ENCODE results near the gene EPGN. TPM values are rescaled to one million over a fixed set of nuclear protein-coding genes. Genes with fewer than 3 reads are reported as not detected.

Gene EPGN
- total and polyA plus RNA-seq, 2 of the 13 experiments (the other 11 are each of a cell fraction or from before 2014, with no cell fraction given), result not detected

DNA sequence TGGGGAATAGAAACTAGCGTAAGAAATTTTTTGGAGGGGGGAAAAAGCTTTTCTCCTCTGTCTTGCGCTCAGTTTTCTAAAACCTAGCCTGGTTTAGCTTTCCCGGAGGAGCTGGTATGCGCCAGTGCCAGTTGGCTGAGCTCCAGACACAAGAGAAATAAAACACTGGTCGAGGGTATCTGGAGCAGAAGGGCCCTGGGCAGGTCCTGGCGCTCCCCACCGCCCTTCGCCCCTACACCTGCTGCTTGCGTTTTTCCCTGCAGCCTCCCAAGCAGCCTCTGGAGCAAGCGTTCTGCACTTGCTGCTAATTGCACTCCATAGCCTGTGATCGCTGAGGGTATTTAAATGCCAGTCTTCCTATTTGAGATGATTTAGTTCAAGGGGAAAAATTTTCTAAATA lies 57.5 kb downstream of the EPGN start (continued):
- no peak for TF ChIP-seq ATM (IDR thresholded peaks at IDR 0.05; ENCODE audit: borderline replicate concordance)

Other genes with a start within 250 kb of the EPGN start
- 0.44 and 0.97 TPM in 2 replicates for gene CXCL2, start 209.3 kb upstream of the EPGN start, total RNA-seq (2016; rRNA removed; fragmentation: Illumina TruSeq; extraction: Trizol)
- gene CXCL2, start 209.3 kb upstream of the EPGN start, polyA plus RNA-seq (2011; rRNA removed), result not detected in 2 replicates
- gene MTHFD2L, start 150.4 kb upstream of the EPGN start, total RNA-seq (2016; rRNA removed; fragmentation: Illumina TruSeq; extraction: Trizol), result 11.2 and 14.9 TPM in 2 replicates
- gene MTHFD2L, start 150.4 kb upstream of the EPGN start, polyA plus RNA-seq (2011; rRNA removed), result 8.0 and 10.5 TPM in 2 replicates
- 0.13 TPM in 1 of 2 replicates, not detected in the other for gene EREG, start 56.7 kb downstream of the EPGN start, total RNA-seq (2016; rRNA removed; fragmentation: Illumina TruSeq; extraction: Trizol)
- 0.11 and 0.24 TPM in 2 replicates for gene EREG, start 56.7 kb downstream of the EPGN start, polyA plus RNA-seq (2011; rRNA removed)
- gene AREG, start 136.7 kb downstream of the EPGN start, total RNA-seq (2016; rRNA removed; fragmentation: Illumina TruSeq; extraction: Trizol), result 2.3 and 6.2 TPM in 2 replicates
- gene AREG, start 136.7 kb downstream of the EPGN start, polyA plus RNA-seq (2011; rRNA removed), result 7.1 and 8.1 TPM in 2 replicates